SH-SY5Y (cell line): ENCODE results near the gene CENPE.

Experiments
- GATA2 ChIP-seq: IDR thresholded peaks from 2 replicates; pipeline ENCODE4 v1.6.1; 2011; ENCODE audit warnings: mild to moderate bottlenecking, low read depth, low read length
- GATA3 ChIP-seq: IDR thresholded peaks from 2 replicates; pipeline ENCODE4 v1.6.1; 2011; ENCODE audit warnings: low read depth, mild to moderate bottlenecking, low read length, moderate library complexity

GRCh38 chr4:103076747-103077347, 121.3 kb downstream of the CENPE start, which contains the start of gene SLC9B2:
- no peak for TF ChIP-seq GATA3
- no peak for TF ChIP-seq GATA2
